NB4 (cell line): ENCODE data around the gene MUSTN1.

Source experiments
- DNase-seq: peaks from one replicate; pipeline ENCODE4 v3.0.0; 2010; ENCODE audit warnings: low read depth
- H3K4me3 ChIP-seq: one replicate; pipeline ENCODE4 v1.5.1; 2011; ENCODE audit warnings: mild to moderate bottlenecking, low read depth, low read length, moderate library complexity
- CTCF ChIP-seq: IDR thresholded peaks from one replicate; pipeline ENCODE4 v1.5.1; 2012; ENCODE audit warnings: low read depth, low read length
- MAX ChIP-seq: IDR thresholded peaks from 2 replicates; pipeline ENCODE4 v1.6.1; 2011; ENCODE audit warnings: low read depth, low read length
- MYC ChIP-seq: IDR thresholded peaks from 2 replicates; pipeline ENCODE4 v1.6.1; 2011; ENCODE audit warnings: low read depth, low read length
- POLR2A ChIP-seq: IDR thresholded peaks from 2 replicates; pipeline ENCODE4 v1.6.1; 2011; ENCODE audit warnings: mild to moderate bottlenecking; ENCODE audit not compliant: insufficient read length; ENCODE audit errors: extremely low read depth

Gene MUSTN1

GRCh38 chr3:52848617-52849016 is 13.8 kb upstream of the MUSTN1 start:
- H3K4me3 ChIP-seq, result no peak overlapping the region
- DNase-seq, result no peak
- TF ChIP-seq POLR2A (no peak), MAX (no peak), MYC (no peak), CTCF (no peak)

- H3K4me3 ChIP-seq, result no peak overlapping the region
- DNase-seq, result no peak
- TF ChIP-seq MAX, result no peak
- TF ChIP-seq MYC, result no peak
- TF ChIP-seq POLR2A, result no peak
- TF ChIP-seq CTCF, result no peak
These were observed 12.9 kb upstream of the MUSTN1 start for GRCh38 chr3:52847726-52848125.

- no peak for DNase-seq
- TF ChIP-seq MAX, result no peak
- no peak for TF ChIP-seq MYC
- TF ChIP-seq POLR2A, result no peak
- TF ChIP-seq CTCF, result no peak
- H3K4me3 ChIP-seq, result no peak overlapping the region
These were observed 12.4 kb upstream of the MUSTN1 start for GRCh38 chr3:52847241-52847640.

GRCh38 chr3:52846432-52846965 is 11.7 kb upstream of the MUSTN1 start:
- no peak overlapping the region for H3K4me3 ChIP-seq
- no peak for DNase-seq
- TF ChIP-seq CTCF (no peak), MYC (no peak), MAX (no peak), POLR2A (no peak)

- no peak for DNase-seq
- peak; percentile 49 for TF ChIP-seq CTCF
- TF ChIP-seq MAX, result no peak
- no peak overlapping the region for H3K4me3 ChIP-seq
These were observed 11.0 kb upstream of the MUSTN1 start for GRCh38 chr3:52845691-52846431.
